Measurements from ENCODE around the gene KIF2A.

The KIF2A gene

GRCh38 chr5:62431735-62432620, 126.0 kb downstream of the KIF2A start:
- H3K9me2 ChIP-seq (replicated peaks; ENCODE audit: insufficient read depth, low read length) = no peaks in the 10 kb centered on the region
- H3K4me3 ChIP-seq (ENCODE audit: low read length) = no peak overlapping the region
- TF ChIP-seq EZH2 (optimal IDR thresholded peaks at IDR 0.05; ENCODE audit: low read depth, low read length) = no peak
- no peak for TF ChIP-seq CTCF (IDR thresholded peaks at IDR 0.05; ENCODE audit: low read length)
- no peak for TF ChIP-seq EZH2phosphoT487 (IDR thresholded peaks at IDR 0.05; ENCODE audit: low read length)
- no peaks in the 10 kb centered on the region for H3K4me1 ChIP-seq (ENCODE audit: low read length)
- H3K79me2 ChIP-seq (ENCODE audit: low read length) = peaks cover 94% of the 10 kb centered on the region
- no peaks in the 10 kb centered on the region for H3K9me3 ChIP-seq (replicated peaks; ENCODE audit: insufficient read depth, low read length)
- no peak overlapping the region for H2AFZ ChIP-seq (ENCODE audit: low read length)
- no peaks in the 10 kb centered on the region for H4K20me1 ChIP-seq (ENCODE audit: insufficient read depth, low read length)
- no peaks in the 10 kb centered on the region for H3K27me3 ChIP-seq (replicated peaks; ENCODE audit: insufficient read depth, low read length)
- no peak for DNase-seq
- H3K36me3 ChIP-seq (replicated peaks; ENCODE audit: insufficient read depth, low read length) = no peaks in the 10 kb centered on the region
- no peak overlapping the region for H3K4me2 ChIP-seq (ENCODE audit: low read depth, low read length)
- no peaks in the 10 kb centered on the region for H3F3A ChIP-seq (ENCODE audit: insufficient read depth, low read length)
- no peak overlapping the region for H3K27ac ChIP-seq (ENCODE audit: low read length)
- H3K9ac ChIP-seq (ENCODE audit: low read length) = no peak overlapping the region

DNA sequence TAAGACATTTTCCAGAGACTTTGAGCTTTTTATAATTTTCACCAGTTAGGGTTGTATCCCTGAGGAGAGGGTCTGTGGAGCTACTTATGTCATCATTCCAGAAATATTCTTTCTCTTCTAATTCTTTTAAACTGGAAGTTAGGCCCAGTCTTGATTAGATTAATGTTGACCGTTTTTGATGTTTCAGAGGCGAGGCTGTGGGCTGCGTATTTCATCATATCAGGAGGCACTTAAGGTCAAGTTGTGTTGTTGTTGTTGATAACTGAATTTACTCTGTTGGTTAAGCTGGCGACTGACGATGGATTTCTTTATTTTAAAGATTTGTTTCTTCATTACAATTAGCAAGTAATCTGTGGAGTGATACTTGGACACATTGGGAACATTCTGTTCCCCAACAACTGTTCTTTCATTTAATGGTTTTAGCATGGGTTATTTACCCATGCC, 126.6 kb downstream of the KIF2A start:
- Histone ChIP-seq H3K36me3 (replicated peaks; ENCODE audit: insufficient read depth, low read length) (no peaks in the 10 kb centered on the region), H2AFZ (ENCODE audit: low read length) (no peak overlapping the region), H4K20me1 (ENCODE audit: insufficient read depth, low read length) (no peaks in the 10 kb centered on the region), H3F3A (ENCODE audit: insufficient read depth, low read length) (no peaks in the 10 kb centered on the region), H3K79me2 (ENCODE audit: low read length) (peaks cover 87% of the 10 kb centered on the region), H3K27ac (ENCODE audit: low read length) (no peak overlapping the region), H3K9me3 (replicated peaks; ENCODE audit: insufficient read depth, low read length) (no peaks in the 10 kb centered on the region), H3K9ac (ENCODE audit: low read length) (no peak overlapping the region), H3K4me2 (ENCODE audit: low read depth, low read length) (no peak overlapping the region), H3K9me2 (replicated peaks; ENCODE audit: insufficient read depth, low read length) (no peaks in the 10 kb centered on the region), H3K27me3 (replicated peaks; ENCODE audit: insufficient read depth, low read length) (no peaks in the 10 kb centered on the region), H3K4me1 (ENCODE audit: low read length) (no peaks in the 10 kb centered on the region), H3K4me3 (ENCODE audit: low read length) (no peak overlapping the region)
- DNase-seq = no peak
- TF ChIP-seq EZH2 (optimal IDR thresholded peaks at IDR 0.05; ENCODE audit: low read depth, low read length) (no peak), EZH2phosphoT487 (IDR thresholded peaks at IDR 0.05; ENCODE audit: low read length) (no peak), CTCF (IDR thresholded peaks at IDR 0.05; ENCODE audit: low read length) (no peak)

Data from MM.1S (cell line).